Measurements from ENCODE around the gene DUSP22.

- no peak for TF ChIP-seq CTCF (IDR thresholded peaks at IDR 0.05)
- no peak for TF ChIP-seq USF2 (IDR thresholded peaks at IDR 0.05; ENCODE audit: borderline replicate concordance, low read depth, low read length)
- TF ChIP-seq NRF1 (IDR thresholded peaks at IDR 0.05; ENCODE audit: low read depth, low read length): no peak
- TF ChIP-seq SMC3 (IDR thresholded peaks at IDR 0.05; ENCODE audit: low read depth, low read length): no peak
- TF ChIP-seq ZBTB33 (IDR thresholded peaks at IDR 0.05; ENCODE audit: borderline replicate concordance, low read depth): no peak
- TF ChIP-seq RFX5 (IDR thresholded peaks at IDR 0.05; ENCODE audit: low read length): no peak
These were observed 56.6 kb downstream of the DUSP22 start for GRCh38 chr6:348860-349396.
